Measurements from ENCODE around the gene CLSTN1.

CLSTN1 gene

DNA sequence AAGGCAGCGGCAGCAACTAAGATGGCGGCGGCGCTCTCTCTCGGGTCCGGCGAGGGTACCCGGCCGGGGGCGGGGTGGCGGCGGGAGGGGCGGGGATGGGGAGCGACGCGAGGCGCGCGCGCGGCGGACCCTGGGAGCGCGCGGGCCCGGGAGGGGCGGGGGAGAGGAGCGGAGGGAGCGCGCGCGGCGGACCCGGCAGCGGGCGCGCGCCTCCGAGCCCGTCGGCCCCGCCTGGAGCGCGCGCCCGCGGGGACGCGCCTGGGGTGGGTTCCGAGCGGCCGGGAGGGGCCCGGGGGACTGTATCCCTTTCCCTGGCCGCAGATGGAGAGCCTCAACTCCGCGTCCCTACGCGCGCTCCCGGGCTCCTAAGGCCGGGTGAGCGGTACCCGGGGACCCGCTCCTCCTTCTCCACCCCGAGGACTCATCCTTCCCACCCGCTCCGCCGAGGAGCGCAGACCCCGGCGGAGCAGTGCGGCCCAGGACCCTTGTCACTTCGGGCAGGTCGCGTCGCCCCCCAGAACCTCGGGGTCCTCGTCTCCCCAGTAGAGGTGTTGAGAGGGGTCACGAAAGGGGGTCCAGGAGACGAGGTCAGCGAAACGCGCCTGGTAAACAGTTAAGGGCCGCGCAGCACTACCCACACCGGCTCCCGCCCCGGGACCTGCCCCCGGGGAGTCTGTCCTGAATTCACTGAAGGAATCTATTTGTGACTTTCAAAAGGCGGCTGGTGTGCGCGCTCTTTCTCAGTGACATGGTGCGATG, at the start of gene CLSTN1:
Gene CLSTN1 (minus strand): TSS at position 23 of the 759 bp plus-strand sequence. CDS start 232 bp downstream, outside the sequence.
- H3K9me3 ChIP-seq (ENCODE audit: control insufficient read depth, insufficient read depth, low read length): no peaks in the 10 kb centered on the region
- peaks cover 24% of the 10 kb centered on the region for H3K4me1 ChIP-seq (ENCODE audit: insufficient read depth, low read length)
- no peaks in the 10 kb centered on the region for H3K36me3 ChIP-seq (ENCODE audit: insufficient read depth, low read length)
- peak within 1 kb of the TSS; percentile 86 for H3K9ac ChIP-seq (ENCODE audit: low read depth, low read length)

DNA sequence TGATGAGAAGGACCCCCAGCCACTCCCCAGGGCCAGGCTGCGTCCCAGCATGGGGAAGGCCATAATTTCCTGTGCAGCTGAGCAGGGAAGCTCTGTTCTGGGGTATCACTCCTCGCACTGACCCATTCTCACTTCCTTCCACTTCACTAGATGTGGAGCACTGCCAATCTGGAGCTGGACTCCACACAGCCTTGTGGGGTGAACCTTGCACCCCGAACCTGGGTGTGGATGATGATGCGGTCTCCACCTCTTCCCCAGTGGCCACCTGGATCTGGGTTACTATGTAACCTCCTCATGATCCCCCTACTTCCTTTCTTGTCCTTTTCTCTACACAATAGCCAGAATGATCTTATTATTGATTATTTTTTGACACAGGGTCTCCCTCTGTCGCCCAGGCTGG, 49.6 kb upstream of the CLSTN1 start:
- no peaks in the 10 kb centered on the region for H3K36me3 ChIP-seq (ENCODE audit: insufficient read depth, low read length)

DNA sequence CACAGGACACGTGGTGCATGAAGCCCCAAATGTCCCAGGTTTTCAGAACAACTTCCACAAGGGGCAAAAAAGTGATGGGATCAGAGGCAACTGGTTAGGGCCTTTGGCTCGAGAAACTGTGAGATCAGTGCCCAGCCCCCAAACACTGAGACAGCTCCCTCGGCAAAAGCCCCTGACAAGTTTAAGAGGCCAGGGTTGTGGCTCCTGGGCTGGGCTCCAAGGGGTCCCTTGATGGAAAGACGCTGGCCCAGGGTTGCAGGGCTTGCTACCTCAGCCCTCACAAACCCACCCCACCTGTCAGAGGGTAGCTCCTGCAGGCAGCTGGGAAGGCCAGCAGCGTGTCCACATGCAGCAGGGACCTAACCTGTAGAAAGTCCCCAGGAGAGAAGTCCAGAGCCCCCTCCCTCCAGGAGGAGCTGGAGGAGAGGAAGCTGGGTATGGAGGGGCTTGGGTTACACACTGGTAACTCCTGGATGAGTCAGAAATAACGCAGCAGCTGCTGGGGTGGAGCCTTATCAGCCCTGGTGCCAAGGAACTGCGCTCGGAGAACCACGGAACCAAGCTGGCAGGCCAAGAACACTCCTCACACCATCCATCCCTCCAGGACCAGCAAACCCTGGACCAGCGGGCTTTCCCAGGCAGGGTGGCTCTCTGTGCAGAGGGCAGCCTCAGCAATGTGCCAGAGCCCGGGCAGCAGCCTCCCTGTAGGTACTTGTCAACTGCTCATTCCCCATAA, 48.8 kb upstream of the CLSTN1 start:
- Histone ChIP-seq H3K4me1 (ENCODE audit: insufficient read depth, low read length) (no peaks in the 10 kb centered on the region; the same call in 1 of the 2 replicates), H3K9me3 (ENCODE audit: control insufficient read depth, insufficient read depth, low read length) (no peaks in the 10 kb centered on the region), H3K36me3 (ENCODE audit: insufficient read depth, low read length) (no peaks in the 10 kb centered on the region), H3K9ac (ENCODE audit: low read depth, low read length) (no peak overlapping the region)

More for the DNA sequence above, 49.6 kb upstream of the CLSTN1 start:
- no peaks in the 10 kb centered on the region for H3K9me3 ChIP-seq (ENCODE audit: control insufficient read depth, insufficient read depth, low read length)
- H3K9ac ChIP-seq (ENCODE audit: low read depth, low read length): no peak overlapping the region
- H3K4me1 ChIP-seq (ENCODE audit: insufficient read depth, low read length): no peaks in the 10 kb centered on the region; the same call in 1 of the 2 replicates

DNA sequence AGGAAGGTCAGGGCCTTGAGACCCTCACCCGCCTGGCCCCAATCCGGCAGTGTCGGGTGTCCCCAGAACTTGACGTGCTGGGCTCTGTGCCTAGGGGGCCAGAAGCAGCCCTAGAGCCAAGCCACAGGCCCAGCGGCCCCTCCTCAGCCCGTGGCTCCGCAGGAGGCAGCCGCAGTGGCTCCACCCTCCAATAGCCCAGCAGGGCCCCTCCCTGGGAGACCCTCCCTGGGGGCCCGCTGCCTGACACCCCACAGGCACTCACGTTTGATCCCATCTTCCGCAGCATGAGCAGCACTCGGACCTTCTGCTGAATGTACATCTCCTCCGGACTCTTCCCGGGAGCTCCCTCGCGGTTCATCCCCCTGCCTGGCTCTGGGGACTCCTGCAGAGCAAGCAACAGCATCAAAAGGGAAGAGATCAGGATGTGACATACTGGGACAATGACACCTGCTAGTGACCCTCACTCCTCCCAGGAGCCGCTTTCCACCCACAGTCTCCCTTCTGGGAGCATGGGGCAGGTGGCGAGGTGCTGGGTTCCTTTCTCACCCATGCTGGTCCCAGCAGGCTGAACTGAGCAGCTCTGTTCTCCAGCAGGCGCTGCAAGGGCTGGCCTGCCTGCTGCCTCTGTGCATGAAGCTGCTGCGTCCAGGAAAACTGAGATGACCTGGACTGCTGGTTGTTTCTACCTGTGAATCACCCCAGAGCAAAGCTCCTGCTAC, 48.1 kb upstream of the CLSTN1 start:
- H3K9ac ChIP-seq (ENCODE audit: low read depth, low read length): no peak overlapping the region
- no peaks in the 10 kb centered on the region; the same call in 1 of the 2 replicates for H3K4me1 ChIP-seq (ENCODE audit: insufficient read depth, low read length)
- H3K9me3 ChIP-seq (ENCODE audit: control insufficient read depth, insufficient read depth, low read length): no peaks in the 10 kb centered on the region
- no peaks in the 10 kb centered on the region for H3K36me3 ChIP-seq (ENCODE audit: insufficient read depth, low read length)

DNA sequence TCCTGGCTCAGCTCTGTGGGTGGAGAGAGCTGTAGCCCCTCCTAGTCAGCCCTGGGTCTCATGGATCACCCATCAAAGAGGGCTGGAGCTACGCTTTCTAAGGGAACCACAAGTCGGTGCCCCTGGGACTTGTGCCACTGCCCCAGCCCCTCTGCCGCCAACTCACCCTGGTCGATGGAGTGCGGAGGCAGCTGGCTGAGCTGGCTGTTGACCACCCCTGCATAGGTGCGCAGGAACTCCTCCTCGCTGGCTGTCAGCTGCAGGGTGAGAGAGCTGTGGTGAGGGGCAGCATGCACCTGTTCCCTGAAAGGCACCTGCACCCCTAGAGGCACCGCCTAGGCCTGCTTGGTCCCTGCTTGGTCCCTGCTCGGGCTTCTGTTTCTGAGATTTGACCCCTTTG, 47.3 kb upstream of the CLSTN1 start:
- no peaks in the 10 kb centered on the region for H3K9me3 ChIP-seq (ENCODE audit: control insufficient read depth, insufficient read depth, low read length)
- H3K36me3 ChIP-seq (ENCODE audit: insufficient read depth, low read length): no peaks in the 10 kb centered on the region
- peaks cover 2% of the 10 kb centered on the region for H3K4me1 ChIP-seq (ENCODE audit: insufficient read depth, low read length)
- no peak overlapping the region for H3K9ac ChIP-seq (ENCODE audit: low read depth, low read length)

DNA sequence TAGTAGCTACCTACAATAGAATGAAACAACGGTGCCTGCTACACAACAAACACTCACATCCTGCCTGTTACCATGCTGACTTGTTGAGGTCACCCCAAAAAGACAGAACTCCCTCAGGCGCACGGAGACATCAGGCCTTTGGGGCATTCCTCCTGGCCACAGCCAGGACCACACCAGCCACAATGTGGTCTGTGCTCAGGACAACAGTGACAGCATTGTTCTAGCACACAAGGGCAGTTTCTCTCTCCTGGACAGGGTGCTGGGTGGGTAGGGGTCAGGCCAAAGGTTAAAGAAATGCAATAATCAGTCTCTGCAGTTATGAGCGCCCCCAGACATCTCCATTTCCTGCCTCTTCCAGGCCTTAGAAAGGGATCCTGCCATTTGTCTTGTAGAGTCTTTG, 46.8 kb upstream of the CLSTN1 start:
- Histone ChIP-seq H3K9ac (ENCODE audit: low read depth, low read length) (no peak overlapping the region), H3K4me1 (ENCODE audit: insufficient read depth, low read length) (peaks cover 4% of the 10 kb centered on the region), H3K36me3 (ENCODE audit: insufficient read depth, low read length) (no peaks in the 10 kb centered on the region), H3K9me3 (ENCODE audit: control insufficient read depth, insufficient read depth, low read length) (no peaks in the 10 kb centered on the region)

DNA sequence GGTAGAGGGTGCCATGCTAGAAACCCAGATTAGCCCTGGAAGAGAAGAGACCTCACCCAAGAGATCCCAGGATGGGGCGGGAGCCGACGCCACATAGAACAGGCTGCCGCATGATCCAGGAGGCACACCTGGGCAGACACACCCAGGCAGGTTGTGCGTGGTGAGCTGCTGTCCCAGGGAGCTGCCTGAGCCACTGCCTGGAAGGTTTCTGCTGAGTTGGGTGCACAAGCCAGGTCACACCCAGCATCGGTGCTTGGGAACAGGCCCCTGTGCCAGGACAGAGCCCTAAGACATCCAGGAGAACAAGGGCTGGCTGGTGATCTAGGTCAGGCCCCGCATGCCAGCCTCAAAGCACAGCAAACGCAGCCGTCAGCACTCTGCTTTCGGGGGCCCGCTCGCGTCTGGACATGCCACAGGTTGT, 46.1 kb upstream of the CLSTN1 start:
- Histone ChIP-seq H3K9me3 (ENCODE audit: control insufficient read depth, insufficient read depth, low read length) (no peaks in the 10 kb centered on the region), H3K36me3 (ENCODE audit: insufficient read depth, low read length) (no peaks in the 10 kb centered on the region), H3K4me1 (ENCODE audit: insufficient read depth, low read length) (peaks cover 4% of the 10 kb centered on the region), H3K9ac (ENCODE audit: low read depth, low read length) (no peak overlapping the region)

DNA sequence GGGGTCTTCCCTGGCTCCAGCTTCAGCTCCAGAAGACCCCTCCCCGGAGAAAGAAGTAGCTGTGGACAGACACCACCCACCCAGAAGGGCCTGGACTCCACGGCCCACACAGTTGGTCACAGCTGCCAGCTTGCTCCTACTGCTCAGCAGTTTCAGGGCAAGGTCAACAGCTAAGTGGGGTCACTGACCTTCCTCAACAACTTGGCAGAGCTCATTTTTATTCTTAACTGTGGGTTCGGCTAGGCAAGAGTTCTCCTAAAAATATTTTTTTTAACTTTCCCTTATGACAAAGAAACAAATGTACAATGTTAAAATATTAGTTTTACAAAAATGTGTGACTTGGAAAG, 44.5 kb upstream of the CLSTN1 start:
- H3K9me3 ChIP-seq (ENCODE audit: control insufficient read depth, insufficient read depth, low read length): no peaks in the 10 kb centered on the region
- H3K36me3 ChIP-seq (ENCODE audit: insufficient read depth, low read length): no peaks in the 10 kb centered on the region
- no peak overlapping the region for H3K9ac ChIP-seq (ENCODE audit: low read depth, low read length)
- peaks cover 4% of the 10 kb centered on the region for H3K4me1 ChIP-seq (ENCODE audit: insufficient read depth, low read length)

DNA sequence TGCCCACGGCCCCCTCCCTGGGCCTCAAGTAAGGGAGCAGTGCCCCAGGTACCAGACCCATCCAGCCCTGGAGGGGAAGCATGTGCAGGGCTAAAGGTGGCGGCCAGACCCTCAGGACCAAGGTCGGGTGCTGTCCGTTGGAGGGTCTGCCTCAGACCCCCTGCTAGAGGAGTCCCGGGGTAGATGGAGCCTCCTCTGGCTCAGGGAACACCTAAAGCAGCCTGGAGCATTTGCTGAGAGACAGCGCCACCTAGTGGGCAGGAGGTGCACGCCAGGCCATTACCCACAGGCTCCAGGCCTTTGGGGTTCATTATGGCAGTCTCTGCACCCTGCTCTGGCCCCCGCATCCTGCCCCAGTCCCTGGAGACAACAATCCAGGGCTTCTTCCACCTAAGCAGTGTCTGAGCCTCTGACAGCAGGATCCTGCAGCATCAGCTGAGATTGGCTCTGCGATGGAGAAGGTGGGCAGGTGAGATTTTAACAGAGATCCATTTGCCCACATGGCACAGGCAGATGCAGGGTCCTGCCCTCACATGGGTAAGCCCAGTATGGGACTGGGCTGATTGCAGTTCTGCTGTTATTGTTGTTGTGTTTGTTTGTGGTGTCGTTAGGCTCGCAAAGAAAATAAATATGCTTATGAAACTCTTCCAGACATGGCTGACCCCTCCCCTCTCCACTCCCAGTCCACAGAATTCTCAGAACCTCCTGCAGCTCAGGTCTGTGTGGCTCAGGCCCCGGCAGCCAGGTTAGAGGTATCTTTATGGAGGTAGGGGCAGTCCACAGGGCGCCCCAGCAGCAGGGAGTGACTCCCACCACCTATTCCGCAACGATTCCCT, 43.9 kb upstream of the CLSTN1 start:
- no peaks in the 10 kb centered on the region for H3K9me3 ChIP-seq (ENCODE audit: control insufficient read depth, insufficient read depth, low read length)
- no peak overlapping the region for H3K9ac ChIP-seq (ENCODE audit: low read depth, low read length)
- no peaks in the 10 kb centered on the region for H3K36me3 ChIP-seq (ENCODE audit: insufficient read depth, low read length)
- peaks cover 4% of the 10 kb centered on the region for H3K4me1 ChIP-seq (ENCODE audit: insufficient read depth, low read length)

DNA sequence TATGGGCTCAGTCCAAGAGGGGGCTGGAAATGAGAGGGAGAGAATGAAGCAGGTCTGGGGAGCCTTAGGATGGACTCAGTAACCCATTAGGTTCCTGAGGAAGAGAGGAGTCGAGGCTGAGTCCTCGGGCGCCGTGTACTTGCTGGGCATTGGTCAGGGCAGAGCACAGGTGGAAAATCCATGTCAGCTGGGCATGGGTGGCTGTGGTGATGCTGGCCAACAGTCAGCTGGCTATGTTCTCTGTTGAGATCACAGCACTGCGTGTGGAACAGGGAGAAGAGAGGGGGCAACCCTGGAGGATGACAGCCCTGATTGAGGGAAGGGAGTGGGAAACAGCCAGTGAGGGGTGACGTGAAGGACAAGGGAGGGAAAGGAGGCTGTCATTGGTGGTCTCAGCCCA, 43.1 kb upstream of the CLSTN1 start:
- Histone ChIP-seq H3K36me3 (ENCODE audit: insufficient read depth, low read length) (no peaks in the 10 kb centered on the region), H3K9ac (ENCODE audit: low read depth, low read length) (no peak overlapping the region), H3K9me3 (ENCODE audit: control insufficient read depth, insufficient read depth, low read length) (no peaks in the 10 kb centered on the region), H3K4me1 (ENCODE audit: insufficient read depth, low read length) (peaks cover 4% of the 10 kb centered on the region)

DNA sequence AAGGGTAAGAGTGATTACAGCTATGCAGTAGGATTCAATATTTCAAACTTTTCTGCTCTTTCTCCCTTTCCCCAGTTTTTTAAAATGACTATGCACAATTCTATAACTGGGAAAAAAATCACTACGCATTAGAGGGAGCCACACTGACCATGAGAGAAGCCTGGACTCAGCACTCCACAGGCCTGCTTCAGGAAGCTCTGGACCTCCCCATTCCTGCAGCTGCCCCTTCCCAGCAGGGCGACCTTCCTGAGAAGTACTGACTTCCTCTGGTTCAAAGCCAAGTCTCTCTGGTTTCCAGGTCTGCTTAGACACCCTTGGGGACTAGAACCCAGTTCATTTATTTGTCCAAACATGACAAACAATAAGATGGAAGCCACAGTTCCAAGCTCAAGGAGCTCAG, 42.0 kb upstream of the CLSTN1 start:
- Histone ChIP-seq H3K36me3 (ENCODE audit: insufficient read depth, low read length) (no peaks in the 10 kb centered on the region), H3K9ac (ENCODE audit: low read depth, low read length) (no peak overlapping the region), H3K4me1 (ENCODE audit: insufficient read depth, low read length) (peaks cover 4% of the 10 kb centered on the region), H3K9me3 (ENCODE audit: control insufficient read depth, insufficient read depth, low read length) (no peaks in the 10 kb centered on the region)

DNA sequence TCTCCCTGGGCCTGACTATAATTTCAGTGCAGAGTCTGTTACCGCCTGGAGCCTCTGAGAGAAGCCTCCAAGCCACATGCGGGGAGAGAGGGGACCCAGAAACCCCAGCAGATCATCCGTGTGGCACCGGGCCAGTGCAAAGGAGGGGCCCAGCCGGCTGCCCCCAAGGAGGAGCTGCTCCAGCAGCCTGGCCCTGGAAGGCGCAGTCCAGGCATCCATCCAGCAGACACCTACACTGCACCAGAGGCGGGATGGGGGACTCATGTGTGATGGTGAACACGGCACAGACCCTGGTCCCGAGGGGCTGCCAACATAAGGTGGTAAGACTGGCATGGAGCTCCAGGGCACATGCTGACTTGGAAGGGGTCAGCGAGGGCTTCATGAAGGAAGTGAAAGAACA, 39.6 kb upstream of the CLSTN1 start:
- peaks cover 13% of the 10 kb centered on the region for H3K4me1 ChIP-seq (ENCODE audit: insufficient read depth, low read length)
- no peaks in the 10 kb centered on the region for H3K9me3 ChIP-seq (ENCODE audit: control insufficient read depth, insufficient read depth, low read length)
- H3K36me3 ChIP-seq (ENCODE audit: insufficient read depth, low read length): no peaks in the 10 kb centered on the region
- no peak overlapping the region for H3K9ac ChIP-seq (ENCODE audit: low read depth, low read length)

DNA sequence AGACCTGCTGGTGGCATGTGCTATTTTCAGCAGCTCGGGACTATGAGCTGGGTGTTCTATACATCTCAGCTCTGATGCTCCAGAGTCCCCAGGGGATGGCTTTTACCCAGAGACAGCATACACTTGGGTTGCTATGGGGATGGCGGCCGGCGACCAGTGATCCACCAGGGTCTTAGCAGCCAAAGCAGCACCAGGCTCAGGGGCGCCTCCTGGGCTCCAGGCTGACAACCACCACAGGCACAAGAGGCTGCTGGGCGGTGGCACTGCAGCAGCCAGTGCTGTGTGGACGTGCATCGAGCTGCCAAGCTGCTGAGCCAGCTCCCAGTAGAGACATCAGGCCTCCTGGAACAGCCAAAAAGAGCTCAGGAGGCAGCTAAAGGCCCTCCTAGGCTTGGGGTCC, 37.6 kb upstream of the CLSTN1 start:
- peaks cover 13% of the 10 kb centered on the region for H3K4me1 ChIP-seq (ENCODE audit: insufficient read depth, low read length)
- H3K9ac ChIP-seq (ENCODE audit: low read depth, low read length): no peak overlapping the region
- H3K36me3 ChIP-seq (ENCODE audit: insufficient read depth, low read length): no peaks in the 10 kb centered on the region
- no peaks in the 10 kb centered on the region for H3K9me3 ChIP-seq (ENCODE audit: control insufficient read depth, insufficient read depth, low read length)

DNA sequence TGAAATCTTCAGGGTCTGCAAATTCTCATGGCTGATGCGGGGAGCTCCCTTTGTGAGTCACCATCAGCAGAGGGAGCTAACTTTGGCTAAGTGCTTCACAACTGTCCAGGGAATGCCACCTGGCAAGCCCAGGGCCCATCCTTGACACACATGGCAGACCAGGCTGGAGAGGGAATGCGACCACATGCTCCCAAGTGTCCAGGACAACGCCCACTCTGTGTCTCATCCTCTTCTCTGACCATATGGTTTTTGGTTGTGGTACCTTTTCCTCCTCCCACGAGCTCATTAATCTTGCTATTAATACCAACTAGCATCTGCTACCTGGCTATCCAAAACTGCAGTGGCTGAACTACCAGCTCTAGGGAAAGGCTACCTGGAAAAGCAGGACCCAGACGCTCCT, 37.1 kb upstream of the CLSTN1 start:
- no peaks in the 10 kb centered on the region for H3K9me3 ChIP-seq (ENCODE audit: control insufficient read depth, insufficient read depth, low read length)
- H3K36me3 ChIP-seq (ENCODE audit: insufficient read depth, low read length): no peaks in the 10 kb centered on the region
- H3K4me1 ChIP-seq (ENCODE audit: insufficient read depth, low read length): peaks cover 9% of the 10 kb centered on the region
- H3K9ac ChIP-seq (ENCODE audit: low read depth, low read length): no peak overlapping the region
